Trophoblast cell (in vitro differentiated cells and primary cell): ENCODE measurements around the gene GFPT2.

Source experiments
- DNase-seq, 2 donors: peaks; one replicate each; pipeline ENCODE4 v3.0.0-alpha.2; 2016
- H2AFZ ChIP-seq: 2 replicates; pipeline ENCODE4 v1.6.1; 2013; ENCODE audit warnings: low read length, moderate library complexity, mild to moderate bottlenecking; ENCODE audit not compliant: insufficient read depth, poor library complexity
- H2AK5ac ChIP-seq: 2 replicates; pipeline ENCODE4 v1.6.1; 2013; ENCODE audit warnings: mild to moderate bottlenecking, low read length
- H2BK120ac ChIP-seq: 2 replicates; pipeline ENCODE4 v1.6.1; 2013; ENCODE audit warnings: low read length, mild to moderate bottlenecking, moderate library complexity; ENCODE audit not compliant: insufficient read depth, poor library complexity
- H2BK12ac ChIP-seq: 2 replicates; pipeline ENCODE4 v1.6.1; 2013; ENCODE audit warnings: mild to moderate bottlenecking, low read length, moderate library complexity
- H2BK5ac ChIP-seq: 2 replicates; pipeline ENCODE4 v1.6.1; 2013; ENCODE audit warnings: low read length, low read depth, moderate library complexity, mild to moderate bottlenecking; ENCODE audit not compliant: poor library complexity
- H3K14ac ChIP-seq: 2 replicates; pipeline ENCODE4 v1.6.1; 2013; ENCODE audit warnings: mild to moderate bottlenecking, low read length
- H3K18ac ChIP-seq: 2 replicates; pipeline ENCODE4 v1.6.1; 2013; ENCODE audit warnings: mild to moderate bottlenecking, low read length
- H3K23ac ChIP-seq: 2 replicates; pipeline ENCODE4 v1.6.1; 2013; ENCODE audit warnings: low read length
- H3K27ac ChIP-seq: 2 replicates; pipeline ENCODE4 v1.5.1; 2013; ENCODE audit warnings: low read depth, mild to moderate bottlenecking, inconsistent platforms, low read length, moderate library complexity
- H3K27me3 ChIP-seq: 2 replicates; pipeline ENCODE4 v1.6.1; 2013; ENCODE audit warnings: inconsistent platforms, mild to moderate bottlenecking, low read length, moderate library complexity; ENCODE audit not compliant: insufficient read depth
- H3K36me3 ChIP-seq, 2 experiments: 1 replicate in 1 of 2; 2 replicates in 1 of 2; pipeline ENCODE4 v1.6.1; 2013; ENCODE audit warnings: low read length in 2 of 2, mild to moderate bottlenecking in 2 of 2, moderate library complexity in 1 of 2; ENCODE audit not compliant: insufficient read depth in 2 of 2, control insufficient read depth in 1 of 2
- H3K4ac ChIP-seq: 2 replicates; pipeline ENCODE4 v1.6.1; 2013; ENCODE audit warnings: low read depth, mild to moderate bottlenecking, low read length, moderate library complexity
- H3K4me1 ChIP-seq, 2 experiments: 1 replicate in 1 of 2; 2 replicates in 1 of 2; pipeline ENCODE4 v1.6.1; 2013; ENCODE audit warnings: low read length in 2 of 2, mild to moderate bottlenecking in 2 of 2, moderate library complexity in 1 of 2; ENCODE audit not compliant: insufficient read depth in 2 of 2, control insufficient read depth in 1 of 2
- H3K4me2 ChIP-seq: 2 replicates; pipeline ENCODE4 v1.6.1; 2013; ENCODE audit warnings: inconsistent platforms, mild to moderate bottlenecking, low read length, moderate library complexity
- H3K4me3 ChIP-seq: 2 replicates; pipeline ENCODE4 v1.5.1; 2013; ENCODE audit warnings: mild to moderate bottlenecking, low read depth, low read length, inconsistent platforms
- H3K79me1 ChIP-seq: one replicate; pipeline ENCODE4 v1.6.1; 2013; ENCODE audit warnings: low read length
- H3K79me2 ChIP-seq: 2 replicates; pipeline ENCODE4 v1.6.1; 2013; ENCODE audit warnings: low read length, mild to moderate bottlenecking; ENCODE audit not compliant: control insufficient read depth, insufficient read depth, poor library complexity
- H3K9ac ChIP-seq: 2 replicates; pipeline ENCODE4 v1.6.1; 2013; ENCODE audit warnings: mild to moderate bottlenecking, low read length
- H3K9me3 ChIP-seq: 2 replicates; pipeline ENCODE4 v1.6.1; 2013; ENCODE audit warnings: low read depth, mild to moderate bottlenecking, control low read depth, inconsistent platforms, low read length; ENCODE audit not compliant: insufficient read depth
- H4K12ac ChIP-seq: 2 replicates; pipeline ENCODE4 v1.6.1; 2013; ENCODE audit warnings: low read depth, mild to moderate bottlenecking, low read length, moderate library complexity
- H4K8ac ChIP-seq: 2 replicates; pipeline ENCODE4 v1.6.1; 2013; ENCODE audit warnings: low read depth, mild to moderate bottlenecking, low read length, moderate library complexity
- H4K91ac ChIP-seq: one replicate; pipeline ENCODE4 v1.6.1; 2013; ENCODE audit warnings: low read depth, mild to moderate bottlenecking, low read length, moderate library complexity
- WGBS: extraction: QIAGEN DNeasy Blood & Tissue Kit; methylation state at CpG from one replicate; pipeline ENCODE4 v1.1.7; 2013; ENCODE audit warnings: missing lambda C conversion rate; ENCODE audit not compliant: insufficient read length, insufficient coverage; ENCODE audit errors: extremely low coverage; 5-methylcytosine and 5-hydroxymethylcytosine counted together

GFPT2 gene

GRCh38 chr5:180305481-180305880, 47.7 kb downstream of the GFPT2 start:
- Histone ChIP-seq H3K4ac (no peak overlapping the region), H2BK12ac (no peak overlapping the region), H3K4me2 (no peak overlapping the region), H3K79me1 (no peaks in the 10 kb centered on the region), H3K27ac (no peak overlapping the region), H3K4me1 (no peaks in the 10 kb centered on the region), H2AK5ac (no peak overlapping the region), H3K18ac (no peak overlapping the region), H3K14ac (no peak overlapping the region), H2BK5ac (no peak overlapping the region), H4K12ac (no peak overlapping the region), H2BK120ac (no peak overlapping the region), H3K9ac (no peak overlapping the region), H3K9me3 (no peaks in the 10 kb centered on the region), H2AFZ (no peak overlapping the region), H4K91ac (no peak overlapping the region), H3K4me3 (no peak overlapping the region), H3K27me3 (no peaks in the 10 kb centered on the region), H3K36me3 (no peaks in the 10 kb centered on the region), H3K79me2 (no peaks in the 10 kb centered on the region), H3K23ac (no peak overlapping the region), H4K8ac (no peak overlapping the region)
- no peak for DNase-seq
- WGBS = no CpG with 5 or more reads among the region's 12 CpGs

GRCh38 chr5:180304431-180305375, 48.4 kb downstream of the GFPT2 start:
- Histone ChIP-seq H3K4me2 (no peak overlapping the region), H2AFZ (no peak overlapping the region), H3K79me2 (no peaks in the 10 kb centered on the region), H3K14ac (no peak overlapping the region), H4K91ac (no peak overlapping the region), H3K4me1 (no peaks in the 10 kb centered on the region), H3K36me3 (no peaks in the 10 kb centered on the region), H3K4me3 (no peak overlapping the region), H3K23ac (no peak overlapping the region), H2BK12ac (no peak overlapping the region), H2AK5ac (no peak overlapping the region), H3K27ac (no peak overlapping the region), H3K79me1 (no peaks in the 10 kb centered on the region), H3K9ac (no peak overlapping the region), H3K27me3 (no peaks in the 10 kb centered on the region), H3K9me3 (no peaks in the 10 kb centered on the region), H2BK5ac (no peak overlapping the region), H3K4ac (no peak overlapping the region), H3K18ac (no peak overlapping the region), H4K8ac (no peak overlapping the region), H2BK120ac (no peak overlapping the region), H4K12ac (no peak overlapping the region)
- no CpG with 5 or more reads among the region's 18 CpGs for WGBS
- no peak for DNase-seq

- Histone ChIP-seq H3K27ac (no peak overlapping the region), H4K91ac (no peak overlapping the region), H4K8ac (no peak overlapping the region), H3K23ac (no peak overlapping the region), H3K79me1 (no peaks in the 10 kb centered on the region), H3K4ac (no peak overlapping the region), H3K9ac (no peak overlapping the region), H3K4me3 (no peak overlapping the region), H3K9me3 (no peaks in the 10 kb centered on the region), H2BK120ac (no peak overlapping the region), H3K4me2 (no peak overlapping the region), H3K36me3 (no peaks in the 10 kb centered on the region), H4K12ac (no peak overlapping the region), H2AK5ac (no peak overlapping the region), H3K79me2 (no peaks in the 10 kb centered on the region), H3K27me3 (no peaks in the 10 kb centered on the region), H3K4me1 (no peaks in the 10 kb centered on the region), H2BK5ac (no peak overlapping the region), H2AFZ (no peak overlapping the region), H3K14ac (no peak overlapping the region), H2BK12ac (no peak overlapping the region), H3K18ac (no peak overlapping the region)
- no peak for DNase-seq
- no CpG with 5 or more reads among the region's 4 CpGs for WGBS
Observed at GRCh38 chr5:180304016-180304292, 49.2 kb downstream of the GFPT2 start.

- Histone ChIP-seq H4K8ac (no peak overlapping the region), H3K18ac (no peak overlapping the region), H2BK12ac (no peak overlapping the region), H3K36me3 (no peaks in the 10 kb centered on the region), H3K79me2 (no peaks in the 10 kb centered on the region), H2AFZ (no peak overlapping the region), H2AK5ac (no peak overlapping the region), H3K4me3 (no peak overlapping the region), H4K12ac (no peak overlapping the region), H3K27me3 (no peaks in the 10 kb centered on the region), H3K79me1 (no peaks in the 10 kb centered on the region), H4K91ac (no peak overlapping the region), H3K23ac (no peak overlapping the region), H3K9me3 (no peaks in the 10 kb centered on the region), H3K9ac (no peak overlapping the region), H2BK120ac (no peak overlapping the region), H2BK5ac (no peak overlapping the region), H3K14ac (no peak overlapping the region), H3K4me2 (no peak overlapping the region), H3K4ac (no peak overlapping the region), H3K27ac (no peak overlapping the region), H3K4me1 (no peaks in the 10 kb centered on the region)
- WGBS = no CpG with 5 or more reads among the region's 17 CpGs
- DNase-seq = peak; percentile 35 to 58
Observed at GRCh38 chr5:180303226-180304015, 49.7 kb downstream of the GFPT2 start.
